Measurements from ENCODE around the gene KRT13. TPM values are rescaled to one million over a fixed set of nuclear protein-coding genes. Genes with fewer than 3 reads are reported as not detected.

The KRT13 gene
- total RNA-seq, 1 donor from 2014 or later = 1.0 TPM

- no peak for DNase-seq (ENCODE audit: low read depth)
- TF ChIP-seq CTCF (conservative IDR thresholded peaks at IDR 0.05; ENCODE audit: low read depth, low read length) = no peak
- H3K4me3 ChIP-seq (ENCODE audit: low read depth, low read length) = no peak overlapping the region
Observed at GRCh38 chr17:41504246-41504977, 1.0 kb downstream of the KRT13 start.

DNA sequence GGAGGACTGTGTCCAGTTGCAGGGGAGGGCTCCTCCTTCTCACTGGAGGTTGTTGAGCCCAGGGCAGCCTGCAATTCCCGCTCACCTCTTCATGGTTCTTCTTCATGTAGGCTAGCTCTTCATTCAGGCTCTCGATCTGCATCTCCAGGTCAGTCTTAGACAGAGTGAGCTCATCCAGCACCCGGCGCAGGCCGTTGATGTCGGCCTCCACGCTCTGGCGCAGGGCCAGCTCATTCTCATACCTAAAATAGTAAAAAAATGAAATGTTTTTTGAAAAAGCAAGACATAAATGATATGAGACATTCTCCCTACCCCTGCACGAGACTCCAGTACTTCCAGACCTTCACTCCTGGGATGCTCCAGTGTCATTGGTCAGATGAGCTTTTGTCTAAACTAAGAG lies 2.2 kb downstream of the KRT13 start:
- no peak overlapping the region for H3K4me3 ChIP-seq (ENCODE audit: low read depth, low read length)
- no peak for TF ChIP-seq CTCF (conservative IDR thresholded peaks at IDR 0.05; ENCODE audit: low read depth, low read length)
- no peak for DNase-seq (ENCODE audit: low read depth)

- DNase-seq (ENCODE audit: low read depth) = no peak
- no peak overlapping the region for H3K4me3 ChIP-seq (ENCODE audit: low read depth, low read length)
- TF ChIP-seq CTCF (conservative IDR thresholded peaks at IDR 0.05; ENCODE audit: low read depth, low read length) = no peak
Observed at GRCh38 chr17:41500131-41500911, 5.1 kb downstream of the KRT13 start.

DNA sequence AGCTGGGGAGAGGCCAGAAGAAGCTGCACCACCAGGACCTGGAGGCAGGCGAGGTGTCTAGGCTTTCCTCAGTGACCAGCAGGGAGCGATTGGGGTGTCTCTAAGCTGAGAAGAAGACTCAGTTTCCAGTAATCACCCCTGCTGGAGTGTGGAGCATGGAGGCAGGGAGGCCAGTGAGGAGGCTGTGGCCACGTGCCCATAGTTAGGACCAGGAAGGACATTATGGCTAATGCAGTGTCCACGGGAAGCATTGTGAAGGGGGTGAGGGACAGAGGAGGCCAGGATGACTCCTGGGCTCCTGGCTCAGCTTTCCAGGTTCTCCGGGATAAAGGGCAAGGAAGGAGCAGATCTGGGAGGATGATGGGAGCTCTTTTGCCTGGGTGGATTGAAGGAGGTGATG lies 5.7 kb downstream of the KRT13 start:
- DNase-seq (ENCODE audit: low read depth) = no peak
- H3K4me3 ChIP-seq (ENCODE audit: low read depth, low read length) = no peak overlapping the region
- TF ChIP-seq CTCF (conservative IDR thresholded peaks at IDR 0.05; ENCODE audit: low read depth, low read length) = no peak

DNA sequence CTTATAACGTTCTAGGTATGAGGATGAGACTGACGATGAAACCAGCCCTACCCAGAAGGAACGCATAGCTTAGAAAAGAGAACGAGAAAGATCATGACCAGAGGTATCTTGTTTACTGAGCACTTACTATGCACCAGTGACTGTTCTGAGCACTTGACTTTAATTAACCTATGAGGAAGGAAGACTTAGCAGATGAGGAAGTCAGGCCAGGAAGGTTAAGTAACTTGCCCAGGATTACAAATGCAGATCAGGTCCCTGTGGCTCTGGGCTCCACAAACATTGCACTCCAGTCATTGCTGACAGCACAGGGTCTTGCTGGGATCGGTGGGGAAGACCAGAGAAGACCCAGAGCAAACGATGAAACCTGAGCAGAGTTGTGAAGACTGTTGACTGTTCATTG lies 7.1 kb downstream of the KRT13 start:
- H3K4me3 ChIP-seq (ENCODE audit: low read depth, low read length) = no peak overlapping the region
- TF ChIP-seq CTCF (conservative IDR thresholded peaks at IDR 0.05; ENCODE audit: low read depth, low read length) = no peak
- no peak for DNase-seq (ENCODE audit: low read depth)

DNA sequence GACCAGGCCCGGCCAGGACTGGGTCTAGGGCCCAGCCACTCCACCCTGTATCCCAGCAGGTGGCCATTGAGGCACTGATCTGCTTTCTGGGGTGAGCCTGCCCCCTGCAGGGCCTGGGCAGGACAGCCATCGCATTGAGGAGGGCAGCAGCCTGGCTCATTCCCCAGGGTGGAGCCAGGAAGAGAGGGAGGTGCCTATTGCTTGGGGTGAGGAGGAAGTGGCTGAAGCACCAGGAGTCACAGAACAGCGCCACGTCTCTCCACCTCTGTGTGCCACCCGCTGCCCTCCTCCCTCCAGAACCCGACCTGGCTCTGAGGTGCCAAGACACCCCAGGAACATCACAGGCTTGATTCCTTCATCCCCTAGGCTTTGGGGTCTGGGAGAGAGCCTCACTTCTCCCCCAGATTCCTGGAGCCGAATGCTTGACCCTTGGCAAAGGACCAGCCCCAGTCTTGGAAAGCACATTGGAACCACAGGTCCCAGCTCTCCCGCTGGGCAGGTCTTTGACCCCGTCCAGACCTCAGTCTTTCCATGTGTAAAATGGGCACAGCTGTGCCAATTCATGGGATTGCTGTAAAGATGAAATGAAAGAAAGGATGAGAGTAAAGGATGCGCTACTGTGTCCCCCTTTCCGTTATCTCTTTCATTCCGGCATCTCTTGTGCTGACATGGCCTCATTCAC lies 8.5 kb downstream of the KRT13 start:
- DNase-seq (ENCODE audit: low read depth) = peak; percentile 52
- H3K4me3 ChIP-seq (ENCODE audit: low read depth, low read length) = no peak overlapping the region

More for the DNA sequence above, 8.5 kb downstream of the KRT13 start:
- TF ChIP-seq CTCF (conservative IDR thresholded peaks at IDR 0.05; ENCODE audit: low read depth, low read length) = peak; percentile 93
